Glutamatergic neuron (in vitro differentiated cells): ENCODE measurements around the gene LIFR. TPM values are rescaled to one million over a fixed set of nuclear protein-coding genes. Genes with fewer than 3 reads are reported as not detected.

ENCODE experiments used
- DNase-seq: peaks from one replicate; pipeline ENCODE4 v3.0.0; 2022
- H3K27ac Mint-ChIP-seq: one replicate; pipeline ENCODE4 v1.8.0; 2020; ENCODE audit warnings: mild to moderate bottlenecking, mixed read lengths, inconsistent platforms; ENCODE audit not compliant: unreplicated experiment
- H3K27me3 Mint-ChIP-seq: one replicate; pipeline ENCODE4 v1.8.0; 2020; ENCODE audit warnings: mild to moderate bottlenecking, moderate library complexity, mixed read lengths, inconsistent platforms; ENCODE audit not compliant: unreplicated experiment
- H3K36me3 Mint-ChIP-seq: one replicate; pipeline ENCODE4 v1.8.0; 2020; ENCODE audit warnings: mild to moderate bottlenecking, mixed read lengths, inconsistent platforms; ENCODE audit not compliant: unreplicated experiment
- H3K4me1 Mint-ChIP-seq: one replicate; pipeline ENCODE4 v1.8.0; 2020; ENCODE audit warnings: mild to moderate bottlenecking, low read depth, mixed read lengths, inconsistent platforms; ENCODE audit not compliant: unreplicated experiment
- H3K4me3 Mint-ChIP-seq: one replicate; pipeline ENCODE4 v1.8.0; 2020; ENCODE audit warnings: mild to moderate bottlenecking, mixed read lengths, inconsistent platforms; ENCODE audit not compliant: unreplicated experiment
- H3K9me3 Mint-ChIP-seq: one replicate; pipeline ENCODE4 v1.8.0; 2020; ENCODE audit warnings: mild to moderate bottlenecking, moderate library complexity, mixed read lengths, inconsistent platforms; ENCODE audit not compliant: unreplicated experiment
- total RNA-seq: library from RNA; stranded (reverse); fragmentation: NEBNext Ultra II Directional; extraction: Animal tissue kit (Norgen Biotek cat#: 25700); gene quantifications from one replicate; pipeline ENCODE4 v1.2.1, GENCODE V29; 2021; ENCODE audit not compliant: unreplicated experiment
- TF ChIP-seq, protein P1 (sequence below): fragments of 200-600 bp; sonication (generic); IDR thresholded peaks from one replicate; pipeline ENCODE4 v1.5.0; 2021; ENCODE audit not compliant: partially characterized antibody, unreplicated experiment

LIFR gene
- total RNA-seq, 1 donor from 2014 or later = 41.6 TPM

DNA sequence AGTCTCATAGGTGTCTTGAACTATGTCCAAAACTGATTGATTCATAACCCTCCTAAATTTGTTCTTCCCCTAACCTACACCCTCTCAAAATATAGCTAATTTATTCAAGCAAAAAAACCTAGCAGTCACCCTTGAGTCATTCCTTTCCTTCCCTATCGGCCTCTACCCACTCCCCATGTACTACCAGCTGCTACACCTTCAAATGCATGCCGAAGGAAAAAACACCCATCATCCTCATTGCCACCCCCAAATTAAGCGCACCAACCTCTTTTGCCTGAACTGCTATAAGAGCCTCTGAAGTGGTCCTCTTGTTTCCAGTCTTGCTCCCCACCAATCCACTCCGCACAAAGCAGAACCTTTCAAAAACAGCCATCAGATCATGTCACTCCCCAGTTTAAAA is 12.6 kb downstream of the LIFR start:
- no peaks in the 10 kb centered on the region for H3K27me3 Mint-ChIP-seq
- no peak overlapping the region for H3K4me3 Mint-ChIP-seq
- H3K36me3 Mint-ChIP-seq = no peaks in the 10 kb centered on the region
- peaks cover 10% of the 10 kb centered on the region for H3K4me1 Mint-ChIP-seq
- H3K9me3 Mint-ChIP-seq = no peaks in the 10 kb centered on the region
- no peak overlapping the region for H3K27ac Mint-ChIP-seq
- TF ChIP-seq, protein P1, sequence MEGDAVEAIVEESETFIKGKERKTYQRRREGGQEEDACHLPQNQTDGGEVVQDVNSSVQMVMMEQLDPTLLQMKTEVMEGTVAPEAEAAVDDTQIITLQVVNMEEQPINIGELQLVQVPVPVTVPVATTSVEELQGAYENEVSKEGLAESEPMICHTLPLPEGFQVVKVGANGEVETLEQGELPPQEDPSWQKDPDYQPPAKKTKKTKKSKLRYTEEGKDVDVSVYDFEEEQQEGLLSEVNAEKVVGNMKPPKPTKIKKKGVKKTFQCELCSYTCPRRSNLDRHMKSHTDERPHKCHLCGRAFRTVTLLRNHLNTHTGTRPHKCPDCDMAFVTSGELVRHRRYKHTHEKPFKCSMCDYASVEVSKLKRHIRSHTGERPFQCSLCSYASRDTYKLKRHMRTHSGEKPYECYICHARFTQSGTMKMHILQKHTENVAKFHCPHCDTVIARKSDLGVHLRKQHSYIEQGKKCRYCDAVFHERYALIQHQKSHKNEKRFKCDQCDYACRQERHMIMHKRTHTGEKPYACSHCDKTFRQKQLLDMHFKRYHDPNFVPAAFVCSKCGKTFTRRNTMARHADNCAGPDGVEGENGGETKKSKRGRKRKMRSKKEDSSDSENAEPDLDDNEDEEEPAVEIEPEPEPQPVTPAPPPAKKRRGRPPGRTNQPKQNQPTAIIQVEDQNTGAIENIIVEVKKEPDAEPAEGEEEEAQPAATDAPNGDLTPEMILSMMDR = no peak
- no peak for DNase-seq

DNA sequence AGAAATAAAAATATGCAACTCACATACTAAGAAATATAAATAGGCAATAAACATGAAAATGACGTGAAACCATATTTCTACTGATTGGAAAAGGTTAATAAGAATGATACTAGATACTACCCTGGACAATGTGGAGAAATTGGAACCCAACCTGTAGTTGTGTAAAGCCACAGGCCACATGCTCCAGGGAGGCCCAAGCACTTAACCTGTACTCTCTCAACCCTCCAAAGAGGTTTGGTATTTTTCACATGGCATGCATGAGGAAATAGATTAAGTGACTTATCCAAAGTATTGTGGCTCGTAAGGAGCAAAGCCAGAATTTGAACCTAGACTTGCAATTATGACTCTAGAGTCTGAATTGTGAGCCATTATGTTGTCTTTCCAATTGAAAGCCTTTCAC is 13.4 kb downstream of the LIFR start:
- H3K9me3 Mint-ChIP-seq = no peaks in the 10 kb centered on the region
- no peak for DNase-seq
- H3K4me1 Mint-ChIP-seq = peaks cover 6% of the 10 kb centered on the region
- no peak overlapping the region for H3K27ac Mint-ChIP-seq
- TF ChIP-seq, protein P1 = no peak
- no peak overlapping the region for H3K4me3 Mint-ChIP-seq
- H3K27me3 Mint-ChIP-seq = no peaks in the 10 kb centered on the region
- H3K36me3 Mint-ChIP-seq = no peaks in the 10 kb centered on the region

DNA sequence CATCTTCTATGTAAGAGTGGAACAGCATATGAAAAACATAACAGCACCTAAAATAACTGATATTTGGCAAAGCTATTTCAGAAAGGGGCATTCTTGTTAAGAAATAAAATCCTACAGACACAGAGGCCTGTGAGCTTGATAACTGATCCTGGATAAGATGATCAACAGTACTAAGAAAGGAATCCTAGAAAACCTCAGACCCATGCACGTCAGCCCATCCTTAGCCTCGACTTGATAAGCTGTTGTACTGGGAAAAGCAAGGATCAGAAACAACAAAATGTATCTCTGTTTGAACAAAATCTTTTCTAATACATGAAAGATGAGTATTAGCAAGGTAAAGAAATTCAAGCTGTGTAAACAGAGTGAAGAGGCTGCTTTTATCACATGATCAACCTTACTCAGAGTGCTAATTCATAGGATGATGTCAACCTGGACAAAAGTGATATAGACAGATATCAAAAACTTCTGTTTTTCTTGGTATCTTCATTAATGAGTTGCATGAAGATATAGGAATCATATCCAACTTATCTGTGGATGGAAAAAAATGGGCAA is 15.2 kb downstream of the LIFR start:
- Mint-ChIP-seq H3K4me3 (no peak overlapping the region), H3K4me1 (peaks cover 6% of the 10 kb centered on the region), H3K27ac (no peak overlapping the region), H3K36me3 (no peaks in the 10 kb centered on the region), H3K9me3 (no peaks in the 10 kb centered on the region), H3K27me3 (no peaks in the 10 kb centered on the region)
- TF ChIP-seq, protein P1 = no peak
- no peak for DNase-seq

DNA sequence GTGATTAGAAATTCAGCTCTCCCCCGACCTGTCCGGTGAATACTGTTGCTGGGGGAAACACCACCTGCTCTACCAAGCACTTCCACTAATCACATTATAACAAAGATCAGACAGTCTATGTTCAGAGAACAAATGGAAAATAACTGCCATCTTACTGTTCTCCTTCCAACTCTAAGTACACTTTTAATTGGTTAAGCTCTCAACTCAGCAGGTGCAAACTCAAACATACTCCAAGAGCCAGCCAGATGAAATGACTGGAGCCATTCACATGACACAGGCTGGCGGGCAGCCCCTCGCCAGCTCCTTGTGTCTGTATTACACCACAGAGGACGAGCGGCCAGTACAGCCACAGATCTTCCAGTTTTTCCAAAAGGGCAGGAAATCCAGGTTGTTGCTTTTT is 16.1 kb downstream of the LIFR start:
- Mint-ChIP-seq H3K27me3 (no peaks in the 10 kb centered on the region), H3K9me3 (no peaks in the 10 kb centered on the region)

DNA sequence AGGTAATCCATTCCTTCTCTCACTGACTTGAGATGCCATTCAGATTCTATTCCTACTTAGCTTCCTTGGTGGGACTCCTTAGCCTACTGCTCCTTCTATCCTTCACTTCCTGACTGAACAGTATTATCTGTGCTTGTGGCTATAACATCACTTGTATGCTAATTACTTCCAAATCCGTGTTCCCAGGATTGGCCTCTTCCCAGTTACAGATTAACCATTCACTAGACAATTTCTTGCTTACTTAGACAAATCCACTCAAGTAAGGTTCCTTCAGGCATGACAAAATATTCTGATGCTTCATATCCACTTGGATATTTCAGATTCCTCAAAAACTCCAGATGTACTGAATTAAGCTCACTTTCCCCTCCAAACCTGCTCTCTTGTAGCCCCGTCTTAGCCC is 18.3 kb downstream of the LIFR start:
- Mint-ChIP-seq H3K9me3 (no peaks in the 10 kb centered on the region), H3K36me3 (no peaks in the 10 kb centered on the region), H3K27ac (no peak overlapping the region), H3K4me1 (peaks cover 11% of the 10 kb centered on the region), H3K4me3 (no peak overlapping the region), H3K27me3 (no peaks in the 10 kb centered on the region)
- TF ChIP-seq, protein P1 = no peak
- DNase-seq = no peak

More for the DNA sequence above, 16.1 kb downstream of the LIFR start:
- Mint-ChIP-seq H3K4me3 (no peak overlapping the region), H3K4me1 (peaks cover 9% of the 10 kb centered on the region), H3K27ac (no peak overlapping the region), H3K36me3 (no peaks in the 10 kb centered on the region)
- TF ChIP-seq, protein P1 = no peak
- DNase-seq = no peak
